ENCODE data around the gene ZNF283.
"Not testable (repeated sequence)": the region's sequence is repeated elsewhere in the genome, so short reads cannot be mapped to it uniquely, and the experiment has no call there.

ZNF283 gene

GRCh38 chr19:43848821-43849220, 21.7 kb downstream of the ZNF283 start:
- no peak for DNase-seq (ENCODE audit: low spot score)

- no peak for DNase-seq (ENCODE audit: low spot score)
Observed at GRCh38 chr19:43858174-43858573, 31.1 kb downstream of the ZNF283 start.

- DNase-seq (ENCODE audit: low spot score), result not testable (repeated sequence)
Observed at GRCh38 chr19:43866923-43867322, 39.8 kb downstream of the ZNF283 start.

- no peak for DNase-seq (ENCODE audit: low spot score)
Observed at GRCh38 chr19:43872547-43873336, 45.6 kb downstream of the ZNF283 start.

GRCh38 chr19:43880483-43880882, 53.4 kb downstream of the ZNF283 start:
- no peak for DNase-seq (ENCODE audit: low spot score)

- no peak for DNase-seq (ENCODE audit: low spot score)
Observed at GRCh38 chr19:43883864-43884263, 56.7 kb downstream of the ZNF283 start, which contains the start of gene ZNF404. Gene ZNF404, minus strand, starts transcription at chr19:43883964.

- no peak for DNase-seq (ENCODE audit: low spot score)
Observed at GRCh38 chr19:43895727-43896308, 68.7 kb downstream of the ZNF283 start.

All from ecto neural progenitor cell (in vitro differentiated cells).